ENCODE data around the gene SEPSECS.
"Not testable (repeated sequence)": the region's sequence is repeated elsewhere in the genome, so short reads cannot be mapped to it uniquely, and the experiment has no call there.

The SEPSECS gene

DNA sequence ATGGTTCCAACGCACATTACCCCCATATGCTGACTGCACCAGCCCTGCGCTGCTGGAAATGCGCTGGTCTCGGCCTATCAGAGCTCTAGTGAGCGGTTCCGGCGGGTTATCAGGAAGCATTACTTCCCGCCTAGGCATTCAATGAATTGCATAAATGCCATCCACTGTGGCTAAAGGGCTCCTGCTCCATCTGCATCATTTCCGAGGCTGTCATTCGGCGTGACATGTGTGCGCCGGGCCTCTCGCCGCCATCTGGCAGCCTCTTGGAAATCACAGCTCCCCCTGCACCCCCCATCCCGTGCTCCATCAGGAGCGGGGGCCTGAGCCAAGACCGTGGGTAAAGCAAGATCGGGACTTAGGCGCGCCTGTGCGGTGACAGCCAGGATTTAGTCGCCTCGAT, 64.4 kb downstream of the SEPSECS start:
- no peak for DNase-seq
- intact Hi-C loops (cut with DNase I): no loop called here

DNA sequence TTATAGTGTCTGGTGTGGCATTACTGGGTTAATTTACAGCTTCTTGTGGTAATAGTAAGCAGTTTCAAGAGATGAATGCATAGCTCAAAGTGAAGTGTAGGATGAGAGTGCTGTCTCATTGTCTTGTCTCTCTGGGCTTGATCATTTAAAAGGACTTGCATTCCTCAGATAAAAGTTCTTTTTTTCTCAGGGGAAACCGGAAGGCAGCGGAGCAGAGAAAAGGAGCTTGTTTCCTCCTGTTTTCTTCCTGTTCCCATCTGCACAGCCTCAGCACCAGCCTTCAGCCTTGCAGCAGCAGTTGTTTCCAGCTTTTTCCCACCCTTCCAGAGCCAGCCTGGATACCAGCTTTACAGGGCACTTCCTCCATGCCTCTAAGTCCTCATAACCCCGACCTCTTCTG, 68.1 kb downstream of the SEPSECS start:
- no peak for DNase-seq
- intact Hi-C loops (cut with DNase I): no loop called here

DNA sequence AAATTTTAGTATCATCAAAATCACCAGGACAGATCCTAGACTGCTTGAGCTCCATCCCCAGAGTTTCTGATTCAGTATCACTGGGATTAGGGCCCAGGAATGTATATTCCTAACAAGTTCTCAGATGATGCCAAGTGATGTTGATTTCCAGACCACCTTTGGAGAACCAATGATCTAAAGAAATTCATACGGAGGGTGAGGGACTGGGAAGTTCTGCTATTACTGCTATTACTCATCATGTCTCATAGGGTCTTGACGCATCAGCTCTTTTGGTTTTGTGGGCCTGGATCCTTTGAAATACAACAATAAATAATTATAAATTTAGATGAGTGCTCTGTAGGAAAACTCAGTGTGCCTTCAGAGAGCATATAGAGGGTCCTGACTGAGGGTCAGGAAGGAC, 69.7 kb downstream of the SEPSECS start:
- no peak for DNase-seq
- intact Hi-C loops (cut with DNase I): no loop called here

DNA sequence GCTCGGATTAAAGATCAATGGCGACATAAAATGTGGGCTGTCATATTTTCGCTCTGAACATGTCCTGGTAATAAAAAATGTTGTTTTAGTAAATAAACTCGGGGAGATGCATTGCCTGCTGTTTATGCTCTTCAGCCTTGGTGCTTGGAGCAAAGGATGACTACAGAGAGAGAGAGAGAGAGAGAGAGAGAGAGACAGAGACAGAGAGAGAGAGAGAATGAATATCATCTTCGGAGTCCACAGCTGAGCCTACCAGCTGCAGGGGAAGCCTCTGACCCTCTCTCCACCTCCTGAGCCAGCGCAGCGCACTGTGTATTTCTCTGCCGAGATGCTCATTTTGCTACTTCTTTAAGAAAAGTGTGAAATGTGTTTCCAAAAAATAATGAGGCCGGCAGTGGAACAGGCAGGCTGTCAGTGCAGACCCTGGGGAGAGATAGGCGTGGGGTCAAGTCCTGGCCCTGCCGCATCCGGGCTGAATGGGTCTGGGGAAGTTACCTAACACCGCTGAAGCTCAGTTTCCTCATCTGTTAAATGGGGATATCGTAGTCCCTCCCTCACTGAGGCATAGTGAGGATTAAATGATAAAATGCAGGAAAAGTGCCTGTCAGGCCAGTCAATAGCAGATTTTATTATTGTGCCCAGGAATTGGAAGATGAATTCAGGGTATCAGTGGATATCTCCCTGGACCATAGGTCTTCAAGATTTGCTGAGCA, 71.0 kb downstream of the SEPSECS start:
- no peak for DNase-seq
- intact Hi-C loops (cut with DNase I): no loop called here

DNA sequence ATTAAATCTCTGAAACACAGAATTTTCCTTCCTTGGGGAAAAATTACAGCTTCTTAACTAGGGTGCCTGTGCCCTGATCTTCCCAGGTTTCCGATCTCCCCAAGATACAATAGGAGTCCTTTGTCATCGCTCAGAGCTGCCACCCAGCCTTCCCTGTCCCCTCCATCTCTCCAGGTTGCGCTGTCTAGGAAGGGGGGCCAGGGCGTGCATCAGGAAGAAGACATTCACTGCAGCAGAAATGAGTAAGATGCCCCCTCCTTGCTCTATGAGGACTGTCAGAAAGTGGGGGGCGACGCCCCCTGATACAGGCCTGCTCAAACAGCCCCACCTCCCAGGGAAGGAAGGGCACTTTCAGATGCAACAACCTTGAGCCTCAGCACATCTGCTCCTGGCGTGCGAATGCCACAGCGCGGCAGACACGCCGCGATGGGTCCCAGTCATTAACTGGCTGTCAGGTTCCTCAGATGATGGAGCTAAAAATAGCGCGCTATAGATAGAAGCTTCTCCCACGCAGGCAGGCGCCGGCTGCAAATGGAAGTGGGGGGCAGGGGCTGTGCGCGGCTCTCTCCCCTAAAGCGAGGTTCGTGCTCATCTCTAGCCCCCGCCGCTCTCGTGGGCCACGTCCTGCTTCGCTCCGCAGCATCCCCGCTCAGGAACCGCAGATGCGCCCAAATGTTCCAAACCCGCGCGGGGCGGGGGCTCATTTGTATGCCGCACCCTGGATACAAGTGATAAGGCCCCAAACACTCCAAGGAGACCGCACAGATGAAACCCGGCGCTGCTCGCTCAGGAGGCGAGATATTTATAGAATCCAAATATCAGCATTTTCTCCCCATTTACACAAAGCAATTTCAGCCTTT, 71.9 kb downstream of the SEPSECS start:
- intact Hi-C loops (cut with DNase I): no loop called here
- DNase-seq: peak in 9 of 10 donors; percentile 15 to 94 (median 51)

DNA sequence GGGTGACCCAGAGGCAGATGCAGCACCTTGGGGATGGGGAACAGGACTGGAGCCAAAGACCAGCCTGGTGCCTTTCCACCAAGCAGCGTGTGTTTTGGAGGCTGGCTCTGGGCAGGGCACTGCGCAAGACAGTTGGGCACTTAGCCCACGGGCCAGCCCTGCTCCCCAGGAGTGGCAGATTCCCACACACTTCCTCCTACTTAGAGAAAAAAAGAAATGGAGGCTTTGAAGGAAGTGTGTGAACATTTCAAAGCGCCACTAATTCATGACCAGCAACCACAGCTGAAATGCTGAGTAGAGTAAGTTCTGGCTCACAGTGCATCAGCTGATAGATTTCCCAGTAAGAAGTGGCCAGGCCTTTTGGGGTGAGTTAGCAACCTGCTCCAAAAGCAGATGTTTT, 74.6 kb downstream of the SEPSECS start:
- intact Hi-C loops (cut with DNase I): no loop called here
- DNase-seq: peak in 2 of 10 donors; percentile 18 to 73

DNA sequence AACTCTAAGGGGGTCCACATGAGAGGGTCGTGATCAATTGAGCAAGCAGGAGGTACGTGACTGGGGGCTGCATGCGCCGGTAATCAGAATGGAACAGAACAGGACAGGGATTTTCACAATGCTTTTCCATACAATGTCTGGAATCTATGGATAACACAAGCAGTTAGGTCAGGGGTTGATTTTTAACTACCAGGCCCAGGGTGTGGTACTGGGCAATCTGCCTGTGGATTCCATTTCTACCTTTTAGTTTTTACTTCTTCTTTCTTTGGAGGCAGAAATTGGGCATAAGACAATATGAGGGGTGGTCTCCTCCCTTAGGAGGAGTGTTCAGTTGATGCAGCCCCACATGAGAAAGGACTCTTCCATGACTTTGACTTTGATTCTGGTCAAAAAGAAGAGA, 76.8 kb downstream of the SEPSECS start:
- intact Hi-C loops (cut with DNase I); DNase-seq: not testable (repeated sequence)

DNA sequence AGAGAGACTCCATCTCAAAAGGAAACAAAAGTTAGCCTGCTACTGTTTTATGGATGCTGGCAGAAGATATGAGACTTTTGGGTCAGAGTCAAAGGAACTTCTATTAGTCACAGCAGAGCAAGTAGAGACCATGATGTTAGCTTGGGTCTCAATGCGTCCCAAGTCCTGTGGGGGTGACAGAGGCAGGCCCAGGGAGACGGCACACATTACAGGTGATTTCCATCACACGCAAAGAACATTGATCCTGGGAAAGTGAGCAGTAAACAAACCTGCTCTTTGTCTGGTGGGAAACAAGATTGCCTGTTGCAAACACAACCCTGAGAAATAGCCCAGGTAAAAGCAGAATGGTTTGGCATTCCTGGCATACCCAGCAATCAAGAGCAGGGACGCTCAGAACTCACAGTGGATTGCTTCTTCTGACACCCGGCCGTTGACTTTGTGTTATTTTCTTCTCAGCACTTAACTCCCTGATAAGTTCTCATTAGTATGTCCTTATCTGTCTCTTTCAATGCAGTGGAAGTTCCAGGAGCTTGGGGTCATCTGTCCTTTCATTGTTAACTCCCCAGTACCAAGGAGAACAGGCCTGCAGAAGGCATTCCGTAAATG, 78.3 kb downstream of the SEPSECS start:
- intact Hi-C loops (cut with DNase I): no loop called here
- no peak for DNase-seq

DNA sequence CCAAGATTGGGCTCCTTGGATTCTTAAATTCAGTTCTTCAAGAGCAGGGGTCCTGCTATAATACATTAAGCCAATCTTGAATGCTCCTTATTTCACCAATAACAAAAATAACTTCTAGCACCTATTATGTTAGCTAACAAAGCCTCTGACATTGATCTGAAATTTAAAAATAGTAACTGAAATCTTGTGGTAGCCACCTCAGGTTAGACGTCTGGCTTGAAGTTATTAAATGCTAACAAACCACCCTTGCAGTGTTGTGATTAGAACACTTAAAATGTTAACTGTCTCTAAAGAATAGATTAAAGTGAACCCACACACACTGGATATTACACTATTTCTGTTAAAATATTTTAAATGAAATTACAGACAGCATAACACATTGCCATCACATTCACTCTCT, 79.7 kb downstream of the SEPSECS start:
- intact Hi-C loops (cut with DNase I): no loop called here
- no peak for DNase-seq

DNA sequence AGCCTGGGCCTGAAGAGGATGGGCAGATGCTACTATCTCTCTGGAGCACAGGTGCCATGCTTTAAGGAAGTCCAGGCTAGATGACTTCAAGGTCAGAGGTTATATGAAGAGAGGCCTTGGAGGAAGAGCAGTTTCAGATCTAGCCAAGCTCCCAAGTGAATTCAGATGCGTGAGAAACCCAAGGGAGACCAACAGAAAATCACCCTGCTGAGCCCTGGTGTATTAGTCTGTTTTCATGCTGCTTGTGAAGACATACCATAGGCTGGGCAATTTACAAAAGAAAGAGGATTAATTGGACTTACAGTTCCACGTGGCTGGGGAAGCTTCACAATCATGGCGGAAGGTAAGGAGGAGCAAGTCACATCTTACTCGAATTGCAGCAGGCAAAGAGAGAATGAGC, 81.7 kb downstream of the SEPSECS start:
- intact Hi-C loops (cut with DNase I): no loop called here
- DNase-seq: no peak

DNA sequence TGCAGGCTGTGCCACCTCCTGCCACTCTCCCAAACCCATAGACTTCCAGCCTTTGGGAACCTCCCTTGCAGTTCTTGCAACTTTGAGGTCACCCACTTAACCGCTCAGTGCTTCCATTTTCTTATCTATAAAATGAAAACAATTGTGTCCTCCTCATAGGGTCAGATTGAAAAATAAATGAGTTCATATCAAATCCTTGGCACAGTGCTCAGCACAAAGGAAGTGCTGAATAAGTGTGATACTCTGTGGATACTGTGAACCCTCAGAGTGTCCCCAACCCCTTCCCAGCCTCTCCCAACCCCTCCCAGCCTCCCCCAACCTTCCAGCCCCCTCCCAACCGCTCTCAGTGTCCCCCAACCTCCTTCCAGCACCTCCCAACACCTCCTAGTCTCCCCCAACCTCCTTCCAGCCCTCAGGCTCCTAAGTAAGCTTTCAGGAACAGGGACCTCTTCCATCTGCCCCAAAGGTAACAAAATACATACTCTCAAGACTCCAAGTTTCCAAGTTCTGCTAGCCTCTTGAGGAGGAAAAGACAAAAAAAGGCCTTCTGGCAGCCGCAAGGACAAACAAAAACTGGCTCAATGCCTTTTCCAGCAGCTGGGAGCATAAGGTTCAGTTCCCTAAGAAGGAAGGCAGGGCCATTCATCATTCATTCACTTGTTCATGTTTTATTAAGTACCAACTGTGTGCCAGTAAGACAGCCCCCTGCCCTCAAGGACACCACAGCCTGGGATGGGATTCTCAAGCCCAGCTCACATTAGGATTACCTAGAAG, 83.4 kb downstream of the SEPSECS start:
- intact Hi-C loops (cut with DNase I): no loop called here
- no peak for DNase-seq

DNA sequence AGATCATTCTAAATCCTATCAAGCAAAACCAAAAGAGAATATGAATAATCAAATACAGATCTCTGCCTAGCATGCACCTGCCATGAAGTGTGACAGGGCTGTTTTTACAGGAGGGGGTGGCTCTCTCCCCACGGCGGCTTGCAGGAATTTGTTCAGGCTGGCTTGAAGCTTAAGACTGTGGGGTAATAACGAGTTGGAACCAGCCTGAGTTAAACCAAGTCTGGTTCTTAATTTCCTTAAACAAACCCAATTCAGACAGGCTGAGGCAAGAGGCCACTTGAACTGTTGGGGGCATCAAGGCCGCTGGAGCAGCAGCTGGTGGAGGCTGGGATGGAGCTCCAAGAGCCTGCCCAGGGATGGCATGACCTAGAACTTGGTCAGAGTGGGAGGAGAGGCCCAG, 84.4 kb downstream of the SEPSECS start:
- intact Hi-C loops (cut with DNase I): no loop called here

DNA sequence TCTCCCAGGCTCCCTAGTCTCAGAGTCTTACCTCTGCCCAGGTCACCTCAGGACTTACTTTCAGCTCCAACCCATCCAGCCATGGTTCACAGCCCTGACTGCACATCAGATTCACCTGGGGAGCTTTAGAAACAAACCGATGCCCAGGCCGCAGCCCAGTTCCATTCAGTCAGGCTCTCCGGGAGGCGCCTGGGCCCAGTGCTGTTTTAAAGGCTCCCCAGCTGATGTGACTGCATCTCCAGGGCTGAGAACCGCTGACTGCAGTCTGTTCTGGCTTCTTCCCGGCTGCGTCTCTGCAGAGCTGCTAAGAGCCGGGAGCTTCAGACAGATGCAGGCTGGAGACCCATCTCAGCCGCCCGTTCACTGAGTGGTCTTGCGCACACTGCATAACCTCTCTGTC, 85.1 kb downstream of the SEPSECS start:
- no peak for DNase-seq
- intact Hi-C loops (cut with DNase I): no loop called here

More for the DNA sequence above, 84.4 kb downstream of the SEPSECS start:
- no peak for DNase-seq

DNA sequence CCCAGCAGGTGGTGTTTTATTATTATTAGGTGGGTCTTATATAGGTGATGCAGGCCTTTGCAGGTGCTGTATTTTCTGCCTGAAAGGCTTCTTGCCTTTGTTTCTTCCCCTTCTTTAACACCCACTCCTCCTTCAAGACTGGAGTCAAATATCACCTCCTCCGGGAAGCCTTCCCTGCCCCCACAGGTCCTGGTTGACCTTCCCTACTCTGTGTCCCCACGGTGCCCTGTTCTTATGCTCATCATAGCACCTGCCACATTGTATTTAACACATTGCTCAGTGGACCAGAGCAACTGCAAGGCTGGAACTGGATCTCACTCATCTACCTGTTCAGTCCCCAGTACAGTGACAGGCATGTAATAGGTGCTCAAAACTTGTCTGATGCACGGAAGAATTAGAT, 89.7 kb downstream of the SEPSECS start:
- no peak for DNase-seq
- intact Hi-C loops (cut with DNase I): no loop called here

All from posterior cingulate gyrus (tissue), 11 donors.